HG03103 (cell line): Measurements from ENCODE around the gene MUC6.
"Not testable (repeated sequence)": the region's sequence is repeated elsewhere in the genome, so short reads cannot be mapped to it uniquely, and the experiment has no call there.

Experiments
- ATAC-seq: cut with Tn5 transposase; IDR thresholded peaks from one replicate; pipeline ENCODE4 v1.9.1; 2021; ENCODE audit warnings: low read depth; ENCODE audit not compliant: unreplicated experiment

MUC6 gene

GRCh38 chr11:991034-991433 is 45.5 kb downstream of the MUC6 start:
- no peak for ATAC-seq

GRCh38 chr11:990101-990500 is 46.4 kb downstream of the MUC6 start:
- no peak for ATAC-seq

- no peak for ATAC-seq
Observed at GRCh38 chr11:987671-988070, 48.8 kb downstream of the MUC6 start.

- no peak for ATAC-seq
Observed at GRCh38 chr11:986952-987305, 49.6 kb downstream of the MUC6 start.

- ATAC-seq, result no peak
Observed at GRCh38 chr11:986270-986951, 50.1 kb downstream of the MUC6 start.

GRCh38 chr11:985848-986247 is 50.7 kb downstream of the MUC6 start:
- ATAC-seq, result no peak

DNA sequence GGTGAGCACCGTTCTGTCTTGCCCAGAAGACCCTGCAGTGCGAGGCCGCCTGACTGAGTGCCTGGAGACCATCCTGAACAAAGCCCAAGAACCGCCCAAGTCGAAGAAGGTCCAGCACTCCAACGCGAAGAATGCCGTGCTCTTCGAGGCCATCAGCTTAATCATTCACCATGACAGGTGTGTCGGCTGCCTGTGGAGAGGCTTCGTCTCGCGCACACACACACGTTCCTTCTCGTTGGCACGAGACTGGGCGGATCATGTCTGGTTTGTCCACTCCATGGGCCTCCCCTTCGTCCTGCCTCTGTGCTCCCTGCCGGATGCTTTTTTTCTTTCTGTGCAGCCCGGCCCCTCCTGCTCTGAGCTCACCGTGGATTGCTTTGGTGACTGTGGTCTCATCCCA is 51.1 kb downstream of the MUC6 start:
- ATAC-seq, result no peak

DNA sequence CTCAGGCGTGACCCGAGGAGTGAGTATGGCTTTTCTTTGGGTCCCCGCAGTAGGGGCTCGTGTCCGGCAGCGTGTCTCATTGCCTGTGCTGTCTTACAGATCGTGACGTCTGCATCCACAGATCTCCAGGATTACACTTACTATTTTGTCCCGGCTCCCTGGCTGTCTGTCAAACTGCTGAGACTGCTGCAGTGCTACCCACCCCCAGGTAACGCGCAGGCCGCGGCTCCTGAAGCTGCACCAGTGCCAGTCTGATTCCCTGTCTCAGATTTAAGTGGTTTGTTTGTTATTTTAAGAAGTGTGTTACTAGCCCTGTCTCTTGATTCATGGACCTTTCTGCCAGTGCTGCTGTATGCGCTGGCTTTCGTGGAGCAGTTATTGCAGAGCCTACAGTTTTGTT is 52.0 kb downstream of the MUC6 start:
- ATAC-seq, result no peak

GRCh38 chr11:981764-982163 is 54.8 kb downstream of the MUC6 start:
- no peak for ATAC-seq

- no peak for ATAC-seq
Observed at GRCh38 chr11:980438-981357, 55.8 kb downstream of the MUC6 start.

DNA sequence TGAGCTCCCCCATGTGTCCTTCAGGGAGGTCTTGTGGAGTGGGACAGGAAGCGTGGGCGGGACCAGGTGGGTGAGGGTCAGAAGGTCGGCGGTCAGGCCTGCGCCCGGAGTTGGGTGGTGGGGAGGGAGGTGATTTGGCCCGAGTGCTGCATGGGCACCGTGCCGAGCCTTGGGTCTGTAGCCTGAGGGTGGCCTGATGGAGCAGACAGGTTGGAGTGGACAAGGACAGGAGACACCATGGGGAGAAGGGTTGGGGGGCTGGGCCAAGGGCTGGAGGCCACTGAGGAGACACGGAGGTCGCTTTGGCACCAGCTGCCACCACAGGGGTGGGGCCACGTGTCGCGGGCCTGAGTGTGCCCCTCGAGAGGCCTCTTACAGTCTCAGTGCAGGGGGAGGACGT is 57.7 kb downstream of the MUC6 start:
- no peak for ATAC-seq

DNA sequence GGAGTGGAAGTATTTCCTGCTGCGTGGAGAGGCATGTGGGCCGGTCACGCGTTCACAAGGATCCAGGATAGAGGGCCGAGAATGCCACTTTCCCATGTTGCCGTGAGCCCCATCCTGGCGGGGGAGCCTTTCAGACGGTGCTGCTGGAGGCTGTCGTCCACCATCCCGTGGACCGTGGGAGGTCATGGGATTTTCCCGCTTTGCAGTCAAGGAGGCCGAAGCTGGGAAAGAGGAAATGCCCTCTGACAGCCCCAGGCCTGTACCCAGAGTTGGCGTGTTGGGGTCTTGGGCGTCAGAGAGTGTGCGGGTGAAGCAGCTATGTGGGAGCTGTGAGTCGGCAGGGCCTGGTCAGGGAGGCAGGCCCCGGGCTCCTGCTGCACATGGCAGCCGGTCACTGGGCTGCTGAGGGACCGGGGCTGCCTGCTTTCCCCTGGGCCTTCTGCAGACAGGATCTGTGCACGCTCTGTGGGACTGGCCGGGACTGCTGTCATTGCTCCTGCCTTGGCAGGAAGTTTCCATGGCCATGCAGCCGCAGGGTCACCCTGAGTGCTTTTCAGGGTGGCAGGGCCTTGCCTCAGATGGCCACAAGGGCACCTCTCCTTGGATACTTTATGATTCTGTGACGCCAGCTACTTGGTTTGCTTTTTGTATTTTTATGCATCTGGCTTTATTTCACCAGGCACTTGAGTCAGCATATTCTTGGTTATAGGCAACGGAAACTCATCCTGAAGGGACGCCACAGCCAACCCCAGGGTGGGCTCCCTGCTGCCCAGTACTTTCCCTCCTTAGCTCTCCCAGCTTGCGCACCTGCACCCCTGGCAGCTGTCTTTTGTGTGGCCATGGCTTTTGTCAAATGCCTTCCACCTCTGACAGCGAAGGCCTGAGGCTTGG is 58.4 kb downstream of the MUC6 start:
- ATAC-seq, result no peak

DNA sequence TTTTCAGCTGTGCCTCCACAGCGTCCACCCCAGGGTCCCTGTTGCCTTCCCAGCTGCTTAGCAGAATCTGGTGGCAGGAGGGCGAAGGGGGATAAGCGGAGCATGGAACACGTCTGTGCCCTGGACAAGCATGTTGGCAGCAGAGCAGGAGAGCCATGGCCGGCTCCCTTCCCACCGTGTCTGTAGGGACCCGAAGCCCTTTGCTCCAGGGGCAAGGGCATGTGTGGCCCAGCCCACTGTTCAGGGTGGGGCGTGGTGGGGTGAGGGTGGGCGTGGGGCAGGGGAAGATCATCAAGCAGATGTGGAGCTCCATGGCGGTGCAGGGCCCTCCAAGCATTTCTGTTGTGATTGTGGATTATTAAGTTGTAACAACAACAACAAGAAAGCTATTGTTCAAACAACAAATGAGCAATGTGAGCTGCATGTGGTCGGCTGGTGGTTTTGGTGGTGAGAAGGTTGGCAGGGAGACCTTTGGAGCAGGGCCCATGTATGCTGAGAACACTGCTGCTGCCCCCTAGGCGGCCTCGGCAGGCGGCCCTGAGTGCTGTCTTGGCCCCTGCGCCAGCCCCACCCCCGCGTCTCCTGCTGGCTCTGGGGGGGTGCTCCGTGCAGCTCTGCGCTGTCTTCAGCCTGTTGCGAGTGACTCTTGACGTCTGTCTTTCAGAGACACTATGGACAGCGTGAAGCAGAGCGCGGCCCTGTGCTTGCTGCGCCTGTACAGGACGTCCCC is 59.9 kb downstream of the MUC6 start:
- no peak for ATAC-seq

DNA sequence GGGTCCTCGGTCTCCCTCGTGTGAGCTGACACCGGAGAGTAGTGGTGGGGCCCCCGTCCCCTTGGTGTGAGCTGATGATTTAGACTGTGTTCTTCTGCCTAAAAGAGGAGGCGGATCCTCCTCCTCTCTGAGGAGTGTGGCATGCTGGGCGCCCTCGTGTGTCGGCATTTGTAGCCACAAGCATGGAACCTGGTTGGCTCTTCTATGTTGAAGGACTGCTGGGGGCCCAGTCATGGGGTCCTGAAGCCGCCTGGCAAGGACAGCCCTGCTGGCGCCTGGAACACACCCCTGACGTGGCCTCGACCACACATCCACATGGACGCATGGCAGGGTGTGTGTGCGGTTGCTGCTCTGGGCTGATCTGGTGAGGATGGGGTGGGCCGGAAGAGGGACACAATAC is 60.7 kb downstream of the MUC6 start:
- no peak for ATAC-seq

- not testable (repeated sequence) for ATAC-seq
Observed at GRCh38 chr11:975376-975775, 61.1 kb downstream of the MUC6 start.

DNA sequence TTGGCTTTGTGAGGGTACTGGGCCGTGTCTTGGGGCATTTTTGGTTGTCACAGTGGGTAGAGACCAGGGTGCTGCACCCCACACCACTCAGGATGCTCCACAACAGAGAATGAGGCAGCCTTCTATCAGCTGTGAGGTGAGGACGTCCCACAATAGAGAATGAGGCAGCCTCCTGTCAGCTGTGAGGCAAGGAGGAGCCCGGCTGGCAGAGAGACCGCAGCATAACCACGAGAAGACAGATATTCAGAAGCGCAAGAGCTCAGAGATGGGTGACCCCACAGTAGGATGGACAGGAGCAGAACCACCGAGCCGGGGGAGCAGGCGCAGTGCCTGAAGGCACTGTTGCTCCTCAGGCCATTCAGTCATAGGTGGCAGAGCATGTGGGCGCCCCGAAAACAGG is 63.3 kb downstream of the MUC6 start:
- no peak for ATAC-seq

GRCh38 chr11:972523-973211 is 63.9 kb downstream of the MUC6 start:
- ATAC-seq, result no peak

DNA sequence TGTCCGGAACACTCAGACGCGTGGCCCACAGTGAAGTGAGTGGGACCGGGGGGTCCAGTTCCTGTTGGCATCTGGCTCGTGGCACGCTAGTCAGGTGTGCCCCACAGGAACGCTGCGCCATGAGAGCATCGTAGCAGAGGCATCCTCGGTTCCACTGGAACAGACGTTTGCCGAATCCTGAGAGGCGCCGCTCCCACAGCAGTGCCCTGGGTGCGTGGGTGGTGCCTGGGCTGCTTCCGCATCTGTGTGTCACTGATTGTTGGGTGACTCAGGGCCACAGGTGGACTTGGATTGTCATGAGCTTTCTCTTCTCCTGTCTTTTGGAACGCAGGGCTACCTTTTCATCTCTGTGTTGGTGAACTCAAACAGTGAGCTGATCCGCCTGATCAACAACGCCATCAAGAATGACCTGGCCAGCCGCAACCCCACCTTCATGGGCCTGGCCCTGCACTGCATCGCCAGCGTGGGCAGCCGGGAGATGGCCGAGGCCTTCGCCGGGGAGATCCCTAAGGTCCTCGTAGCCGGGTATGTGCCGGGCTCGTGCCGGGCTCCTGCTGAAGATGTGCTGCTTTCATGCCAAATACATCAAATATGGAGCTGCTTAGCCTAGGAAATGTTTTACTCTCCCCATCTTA is 64.7 kb downstream of the MUC6 start:
- no peak for ATAC-seq

DNA sequence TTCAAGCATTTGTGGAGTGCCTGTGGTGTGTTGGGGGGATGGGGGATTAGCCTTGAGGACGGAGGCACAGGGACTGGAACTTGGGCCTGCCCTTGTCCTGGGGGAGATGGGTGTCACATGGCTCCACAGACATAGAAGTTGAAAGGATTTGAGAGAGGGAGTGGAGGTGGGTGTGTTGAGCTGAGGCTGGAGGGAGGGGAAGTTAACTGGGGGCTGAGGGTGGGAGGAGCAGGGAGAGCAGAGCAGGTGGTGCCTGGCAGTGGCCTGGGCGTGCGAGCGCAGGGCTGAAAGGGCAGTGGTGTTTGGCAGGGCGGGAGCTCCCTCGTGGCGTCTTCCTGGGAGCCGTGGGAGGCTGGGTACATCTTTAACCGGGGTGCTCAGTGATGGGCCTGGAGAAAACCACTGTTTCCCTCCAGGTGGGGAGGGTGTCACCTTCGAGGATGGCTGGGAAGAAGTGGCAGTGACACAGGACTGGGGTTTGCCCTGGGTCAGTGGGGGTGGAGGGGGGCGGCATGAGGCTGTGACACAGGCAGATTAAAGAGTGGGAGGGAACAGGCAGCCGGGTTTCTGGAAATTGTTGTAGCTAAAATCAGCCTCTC is 65.3 kb downstream of the MUC6 start:
- no peak for ATAC-seq
